Forelimb muscle (tissue), 1 donor: ENCODE results near the gene BCKDHA. TPM values are rescaled to one million over a fixed set of nuclear protein-coding genes. Genes with fewer than 3 reads are reported as not detected.
"Not testable (repeated sequence)": the region's sequence is repeated elsewhere in the genome, so short reads cannot be mapped to it uniquely, and the experiment has no call there.

Source experiments
- DNase-seq: peaks from one replicate; pipeline ENCODE4 v3.0.0-alpha.2; 2013; ENCODE audit warnings: low read depth
- polyA plus RNA-seq: library from polyadenylated mRNA; unstranded; fragments of 120-200 nt; gene quantifications from one replicate; pipeline ENCODE4 v1.2.1, GENCODE V29; 2013; ENCODE audit not compliant: insufficient read length

BCKDHA gene
- polyA plus RNA-seq, 1 donor: 28.8 TPM

GRCh38 chr19:41447732-41448332, 50.2 kb downstream of the BCKDHA start:
- no peak for DNase-seq

GRCh38 chr19:41449079-41449864, 51.7 kb downstream of the BCKDHA start:
- no peak for DNase-seq

GRCh38 chr19:41449865-41450178, 52.2 kb downstream of the BCKDHA start:
- DNase-seq: no peak

GRCh38 chr19:41452584-41453275, 55.1 kb downstream of the BCKDHA start:
- no peak for DNase-seq

- DNase-seq: no peak
Measured at GRCh38 chr19:41455936-41456335, 58.3 kb downstream of the BCKDHA start.

GRCh38 chr19:41456342-41456918, 58.8 kb downstream of the BCKDHA start:
- no peak for DNase-seq

DNA sequence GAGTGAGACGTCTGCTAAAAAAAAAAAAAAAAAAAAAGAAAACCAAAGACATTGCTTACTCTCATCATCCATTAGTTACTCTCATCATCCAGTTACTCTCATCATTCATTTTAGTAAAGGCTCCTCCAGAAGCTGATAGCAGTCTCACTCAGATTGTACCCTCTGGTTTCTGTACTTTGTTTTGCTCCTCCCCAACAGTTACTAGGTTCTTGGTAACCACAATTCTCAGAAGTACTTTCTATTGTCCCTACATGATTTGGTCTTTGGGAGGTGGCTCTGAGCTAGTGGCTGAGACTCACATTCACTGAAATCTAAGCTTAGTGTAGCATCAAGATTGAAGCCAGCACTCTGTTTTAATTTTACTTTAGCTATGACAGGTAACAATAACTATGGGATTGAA, 59.6 kb downstream of the BCKDHA start:
- no peak for DNase-seq

DNA sequence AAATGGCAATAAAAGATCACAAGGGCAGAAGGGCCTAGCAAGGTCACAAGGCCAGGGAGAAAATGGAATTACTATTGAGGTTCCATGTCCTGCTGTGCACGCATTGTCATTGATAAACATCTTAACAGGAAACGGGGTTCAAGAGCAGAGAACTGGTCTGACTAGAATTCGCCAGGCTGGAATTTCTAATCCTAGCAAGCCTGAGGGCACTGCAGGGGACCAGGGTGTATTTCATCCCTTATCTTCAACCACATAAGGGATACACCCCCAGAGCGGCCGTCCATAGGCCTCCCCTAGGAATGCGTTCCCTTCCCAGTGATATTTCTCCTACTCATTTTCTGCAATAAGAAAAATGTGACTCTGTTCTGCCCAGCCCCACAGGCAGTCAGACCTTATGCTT, 64.9 kb downstream of the BCKDHA start:
- DNase-seq: no peak

GRCh38 chr19:41463257-41464256, 65.9 kb downstream of the BCKDHA start:
- not testable (repeated sequence) for DNase-seq

Other genes starting within 250 kb of the BCKDHA start
- 0.29 TPM for gene CYP2S1, start 204.6 kb upstream of the BCKDHA start, polyA plus RNA-seq
- gene AXL, start 178.6 kb upstream of the BCKDHA start, polyA plus RNA-seq: 28.7 TPM
- 145 TPM for gene HNRNPUL1, start 133.4 kb upstream of the BCKDHA start, polyA plus RNA-seq
- 37.3 TPM for gene CCDC97, start 87.6 kb upstream of the BCKDHA start, polyA plus RNA-seq
- gene TGFB1, start 43.9 kb upstream of the BCKDHA start, polyA plus RNA-seq: 19.6 TPM
- 2.8 TPM for gene B9D2, start 33.7 kb upstream of the BCKDHA start, polyA plus RNA-seq
- 6.6 TPM for gene TMEM91, start 21.3 kb upstream of the BCKDHA start, polyA plus RNA-seq
- 17.0 TPM for gene EXOSC5, start 459 bp upstream of the BCKDHA start, polyA plus RNA-seq
- gene B3GNT8, start 29.6 kb downstream of the BCKDHA start, polyA plus RNA-seq: 1.8 TPM
- gene DMAC2, start 42.1 kb downstream of the BCKDHA start, polyA plus RNA-seq: 42.9 TPM
- 0.19 TPM for gene ERICH4, start 45.3 kb downstream of the BCKDHA start, polyA plus RNA-seq
- 0.82 TPM for gene CEACAM21, start 178.3 kb downstream of the BCKDHA start, polyA plus RNA-seq
- 0.16 TPM for gene CEACAM4, start 229.3 kb downstream of the BCKDHA start, polyA plus RNA-seq